AG09309 (cell line): ENCODE results near the gene KRTCAP2.
A peak's percentile ranks its signal among the peaks of the same experiment; 100 is the strongest.

Experiments
- DNase-seq: peaks from one replicate; pipeline ENCODE4 v3.0.0-alpha.2; 2010; ENCODE audit warnings: low read depth
- H3K4me3 ChIP-seq: 2 replicates; pipeline ENCODE4 v1.5.1; 2011; ENCODE audit warnings: mild to moderate bottlenecking, low read depth, low read length, moderate library complexity; ENCODE audit not compliant: control insufficient read depth
- CTCF ChIP-seq: IDR thresholded peaks from 2 replicates; pipeline ENCODE4 v1.5.1; 2011; ENCODE audit warnings: mild to moderate bottlenecking, low read depth, low read length, inconsistent platforms; ENCODE audit not compliant: insufficient read depth, control insufficient read depth; ENCODE audit errors: missing control alignments

The KRTCAP2 gene

GRCh38 chr1:155209312-155209721 is 36.2 kb upstream of the KRTCAP2 start:
- TF ChIP-seq CTCF, result no peak
- H3K4me3 ChIP-seq, result peak overlapping the region; percentile 83
- DNase-seq, result no peak

- TF ChIP-seq CTCF, result no peak
- peak within 1 kb of the TSS; percentile 83 for H3K4me3 ChIP-seq
- no peak for DNase-seq
Observed at GRCh38 chr1:155208541-155209311, 35.6 kb upstream of the KRTCAP2 start, which contains the start of gene MTX1. MTX1 (plus strand) TSS chr1:155208695; CDS start chr1:155208805, 110 bp downstream.

- no peak for DNase-seq
- peak within 1 kb of the TSS; percentile 83 for H3K4me3 ChIP-seq
- no peak for TF ChIP-seq CTCF
Observed at GRCh38 chr1:155207806-155208540, 34.9 kb upstream of the KRTCAP2 start, which contains the start of gene THBS3. THBS3 (minus strand) TSS chr1:155207897; CDS start chr1:155207876, 21 bp downstream.

- TF ChIP-seq CTCF, result peak; percentile 92
- no peak for DNase-seq
- H3K4me3 ChIP-seq, result peak overlapping the region; percentile 83
Observed at GRCh38 chr1:155206891-155207805, 34.0 kb upstream of the KRTCAP2 start.

GRCh38 chr1:155205969-155206593 is 33.0 kb upstream of the KRTCAP2 start:
- H3K4me3 ChIP-seq, result no peak overlapping the region
- DNase-seq, result no peak
- no peak for TF ChIP-seq CTCF
